Spleen (tissue), 11 donors: ENCODE results near the gene ZDHHC9. TPM values are rescaled to one million over a fixed set of nuclear protein-coding genes. Genes with fewer than 3 reads are reported as not detected.
A peak's percentile ranks its signal among the peaks of the same experiment; 100 is the strongest.

ENCODE experiments used
- DNase-seq: peaks from one replicate; pipeline ENCODE4 v3.0.0-alpha.2; 2020
- H3K27ac ChIP-seq, 8 donors: fragments of 200-600 bp; sonication (generic) in 7 of 8; 1 replicate in 4 of 8; 2 replicates in 4 of 8; pipeline versions ENCODE4 v1.5.0 to v1.8.0; 2016 to 2021; ENCODE audit warnings: inconsistent platforms in 4 of 8, mild to moderate bottlenecking in 4 of 8, moderate library complexity in 1 of 8
- H3K27me3 ChIP-seq, 7 donors: fragments of 200-600 bp; sonication (generic) in 6 of 7; replicated peaks in 1 of 7; 1 replicate in 4 of 7; 2 replicates in 3 of 7; pipeline versions ENCODE4 v1.5.0 to v1.8.0; 2016 to 2021; ENCODE audit warnings: inconsistent platforms in 3 of 7, mild to moderate bottlenecking in 1 of 7
- H3K36me3 ChIP-seq, 6 donors: fragments of 200-600 bp; sonication (generic) in 5 of 6; 1 replicate in 4 of 6; 2 replicates in 2 of 6; pipeline versions ENCODE4 v1.5.0 to v1.8.0; 2016 to 2021; ENCODE audit warnings: inconsistent platforms in 2 of 6
- H3K4me1 ChIP-seq, 6 donors: fragments of 200-600 bp; sonication (generic) in 5 of 6; 1 replicate in 3 of 6; 2 replicates in 3 of 6; pipeline versions ENCODE4 v1.5.0 to v1.8.0; 2016 to 2021; ENCODE audit warnings: inconsistent platforms in 3 of 6
- H3K4me3 ChIP-seq, 8 donors: fragments of 200-600 bp; sonication (generic) in 7 of 8; 1 replicate in 4 of 8; 2 replicates in 4 of 8; pipeline versions ENCODE4 v1.5.0 to v1.8.0; 2016 to 2021; ENCODE audit warnings: inconsistent platforms in 4 of 8, mild to moderate bottlenecking in 4 of 8, moderate library complexity in 2 of 8
- H3K9me3 ChIP-seq, 8 donors: fragments of 200-600 bp; sonication (generic) in 7 of 8; 1 replicate in 4 of 8; 2 replicates in 4 of 8; pipeline versions ENCODE4 v1.5.0 to v1.8.0; 2016 to 2021; ENCODE audit warnings: inconsistent platforms in 4 of 8
- CTCF ChIP-seq, 11 experiments: fragments of 200-600 bp in 7 of 11; fragments of 450-650 bp in 4 of 11; sonication (generic) in 4 of 11; IDR thresholded peaks in 8 of 11; conservative IDR thresholded peaks in 3 of 11; 1 replicate in 7 of 11; 2 replicates in 4 of 11; pipeline versions ENCODE4 v1.4.0 to v1.8.0; 2016 to 2021; ENCODE audit warnings: antibody characterized with exemption in 11 of 11, inconsistent platforms in 4 of 11, mild to moderate bottlenecking in 1 of 11
- POLR2A ChIP-seq, 3 donors: fragments of 450-650 bp; IDR thresholded peaks; one replicate each; pipeline ENCODE4 v1.5.1; 2017; ENCODE audit warnings: antibody characterized with exemption in 3 of 3, mild to moderate bottlenecking in 1 of 3
- POLR2AphosphoS5 ChIP-seq, 3 donors: sonication (generic); formaldehyde crosslinking; IDR thresholded peaks; one replicate each; pipeline ENCODE4 v1.5.1; 2017; ENCODE audit warnings: antibody characterized with exemption in 3 of 3
- WGBS, 5 donors: extraction: QIAGEN DNeasy Blood & Tissue Kit in 3 of 5; methylation state at CpG; one replicate each; pipeline versions ENCODE4 v1.1.5 to v1.1.7; 2013 to 2018; 5-methylcytosine and 5-hydroxymethylcytosine counted together
- intact Hi-C: fragments of 100-400 bp; cut with DNase I; formaldehyde crosslinking; loops from one replicate; pipeline ENCODE4 v1.15.0; 2023; ENCODE audit warnings: low total_unique reads
- polyA plus RNA-seq, 3 donors: library from polyadenylated mRNA; stranded (reverse); fragments of 200-250 nt; gene quantifications; one replicate each; pipeline ENCODE4 v1.2.1, GENCODE V29; 2013
- total RNA-seq, 7 donors: library from RNA; depleted of rRNA in 3 of 7; stranded (reverse); fragments of >200 nt in 3 of 7; fragmentation: NEBNext Ultra II Directional in 4 of 7; extraction: Animal tissue kit (Norgen Biotek cat#: 25700) in 4 of 7; gene quantifications; one replicate each; pipeline versions ENCODE4 v1.1.0 to v1.2.1, GENCODE V29; 2016 to 2021
- donor health status: healthy with polysubstance abuse.
- donor health status: DM: no; HTN: no; CAD: no; lungs with moderate emphysema.
- donor health status: DM: no; HTN: no; CAD: no.
- donor health status: Bipolar disorder and iron deficiency.
- donor health status: healthy.
- donor health status: DM: no; HTN: no; CAD: no.
- donor health status: DM: yes; HTN: yes; CAD: no.

ZDHHC9 gene
- total and polyA plus RNA-seq, 10 donors: 1.2 to 9.2 (median 5.2) TPM

GRCh38 chrX:129763666-129764065 is 80.0 kb downstream of the ZDHHC9 start:
- no peaks in the 10 kb centered on the region for H3K36me3 ChIP-seq
- no peaks in the 10 kb centered on the region for H3K27me3 ChIP-seq
- no peak overlapping the region for H3K4me3 ChIP-seq
- no peaks in the 10 kb centered on the region for H3K9me3 ChIP-seq
- intact Hi-C loops: no loop called here
- H3K4me1 ChIP-seq: peaks cover 6 to 45% (median 26%) of the 10 kb centered on the region in 6 donors
- TF ChIP-seq POLR2AphosphoS5 (IDR thresholded peaks at IDR 0.05): no peak
- TF ChIP-seq CTCF (IDR thresholded peaks at IDR 0.05 in 8 of 11, conservative IDR thresholded peaks at IDR 0.05 in 3 of 11): no peak
- no peak for TF ChIP-seq POLR2A (IDR thresholded peaks at IDR 0.05)
- no peak for DNase-seq
- H3K27ac ChIP-seq: no peak overlapping the region

- Histone ChIP-seq H3K36me3 (no peaks in the 10 kb centered on the region), H3K9me3 (no peaks in the 10 kb centered on the region), H3K27me3 (no peaks in the 10 kb centered on the region), H3K4me3 (no peak overlapping the region), H3K4me1 (peaks cover 6 to 45% (median 34%) of the 10 kb centered on the region in 6 donors), H3K27ac (no peak overlapping the region)
- peak; percentile 62 for DNase-seq
- TF ChIP-seq POLR2A (IDR thresholded peaks at IDR 0.05) (no peak), CTCF (IDR thresholded peaks at IDR 0.05 in 8 of 11, conservative IDR thresholded peaks at IDR 0.05 in 3 of 11) (no peak), POLR2AphosphoS5 (IDR thresholded peaks at IDR 0.05) (no peak)
- intact Hi-C loops: no loop called here
- WGBS, 5 donors: 91 to 97% (median 94%) methylated on average over 3 of the region's 3 CpGs
These were observed 81.2 kb downstream of the ZDHHC9 start for GRCh38 chrX:129762448-129762847.

- Histone ChIP-seq H3K27ac (no peak overlapping the region), H3K27me3 (no peaks in the 10 kb centered on the region), H3K36me3 (no peaks in the 10 kb centered on the region), H3K9me3 (no peaks in the 10 kb centered on the region), H3K4me3 (no peak overlapping the region), H3K4me1 (peaks cover 6 to 48% (median 39%) of the 10 kb centered on the region in 6 donors)
- intact Hi-C loops: no loop called here
- no peak for TF ChIP-seq POLR2A (IDR thresholded peaks at IDR 0.05)
- no peak for TF ChIP-seq CTCF (IDR thresholded peaks at IDR 0.05 in 8 of 11, conservative IDR thresholded peaks at IDR 0.05 in 3 of 11)
- no peak for TF ChIP-seq POLR2AphosphoS5 (IDR thresholded peaks at IDR 0.05)
- DNase-seq: no peak
- 70 to 100% (median 96%) methylated on average over 3 to 4 of the region's 4 CpGs for WGBS, 5 donors
These were observed 82.1 kb downstream of the ZDHHC9 start for GRCh38 chrX:129761596-129761995.

GRCh38 chrX:129760981-129761380 is 82.7 kb downstream of the ZDHHC9 start:
- DNase-seq: peak; percentile 52
- intact Hi-C loops: no loop called here
- Histone ChIP-seq H3K36me3 (no peaks in the 10 kb centered on the region), H3K27ac (peak overlapping the region in 3 of 8 donors; percentile 80 to 83 (median 83)), H3K4me1 (peaks cover 6 to 54% (median 44%) of the 10 kb centered on the region in 6 donors), H3K9me3 (no peaks in the 10 kb centered on the region), H3K27me3 (no peaks in the 10 kb centered on the region), H3K4me3 (no peak overlapping the region)
- 67 to 91% (median 82%) methylated on average over 6 of the region's 6 CpGs; no CpG with 5 or more reads in 1 of the 5 donors for WGBS, 5 donors
- TF ChIP-seq POLR2A (IDR thresholded peaks at IDR 0.05) (no peak), CTCF (IDR thresholded peaks at IDR 0.05 in 8 of 11, conservative IDR thresholded peaks at IDR 0.05 in 3 of 11) (no peak)
